GM19023 (cell line): ENCODE data around the gene PHB1.
"Not testable (repeated sequence)": the region's sequence is repeated elsewhere in the genome, so short reads cannot be mapped to it uniquely, and the experiment has no call there.

ENCODE experiments used
- ATAC-seq: cut with Tn5 transposase; IDR thresholded peaks from one replicate; pipeline ENCODE4 v1.9.1; 2021; ENCODE audit warnings: mild to moderate bottlenecking, moderate library complexity; ENCODE audit not compliant: unreplicated experiment

PHB1 gene

GRCh38 chr17:49439673-49440571, 25.2 kb upstream of the PHB1 start:
- no peak for ATAC-seq

- ATAC-seq, result no peak
Observed at GRCh38 chr17:49439305-49439672, 24.6 kb upstream of the PHB1 start.

- no peak for ATAC-seq
Observed at GRCh38 chr17:49438436-49439278, 24.0 kb upstream of the PHB1 start.

- no peak for ATAC-seq
Observed at GRCh38 chr17:49437696-49438435, 23.2 kb upstream of the PHB1 start.

- ATAC-seq, result no peak
Observed at GRCh38 chr17:49436174-49436573, 21.5 kb upstream of the PHB1 start.

- no peak for ATAC-seq
Observed at GRCh38 chr17:49435671-49436029, 21.0 kb upstream of the PHB1 start.

GRCh38 chr17:49434821-49435670, 20.4 kb upstream of the PHB1 start:
- no peak for ATAC-seq

- ATAC-seq, result no peak
Observed at GRCh38 chr17:49433000-49433694, 18.5 kb upstream of the PHB1 start.

GRCh38 chr17:49431743-49432142, 17.1 kb upstream of the PHB1 start:
- no peak for ATAC-seq

- ATAC-seq, result no peak
Observed at GRCh38 chr17:49425004-49425286, 10.3 kb upstream of the PHB1 start.

- not testable (repeated sequence) for ATAC-seq
Observed at GRCh38 chr17:49424276-49425003, 9.8 kb upstream of the PHB1 start.

- no peak for ATAC-seq
Observed at GRCh38 chr17:49422714-49423113, 8.0 kb upstream of the PHB1 start.

- ATAC-seq, result not testable (repeated sequence)
Observed at GRCh38 chr17:49419761-49420160, 5.1 kb upstream of the PHB1 start.

- ATAC-seq, result not testable (repeated sequence)
Observed at GRCh38 chr17:49418754-49419740, 4.4 kb upstream of the PHB1 start.

GRCh38 chr17:49414271-49414621, 436 bp downstream of the PHB1 start:
- ATAC-seq, result no peak

GRCh38 chr17:49409066-49409465, 5.6 kb downstream of the PHB1 start:
- ATAC-seq, result no peak

- ATAC-seq, result no peak
Observed at GRCh38 chr17:49407981-49408501, 6.6 kb downstream of the PHB1 start.

- no peak for ATAC-seq
Observed at GRCh38 chr17:49407086-49407485, 7.6 kb downstream of the PHB1 start.
